H1 (cell line): ENCODE measurements around the gene TNFRSF8.

Experiments
- SRF ChIP-seq: IDR thresholded peaks from 2 replicates; pipeline ENCODE4 v1.6.1; 2011; ENCODE audit warnings: mild to moderate bottlenecking, low read depth, low read length, moderate library complexity
- TF ChIP-seq, protein P1 (sequence below): IDR thresholded peaks from 2 replicates; pipeline ENCODE4 v1.6.1; 2011; ENCODE audit warnings: low read depth, mild to moderate bottlenecking, low read length; ENCODE audit not compliant: insufficient read depth

DNA sequence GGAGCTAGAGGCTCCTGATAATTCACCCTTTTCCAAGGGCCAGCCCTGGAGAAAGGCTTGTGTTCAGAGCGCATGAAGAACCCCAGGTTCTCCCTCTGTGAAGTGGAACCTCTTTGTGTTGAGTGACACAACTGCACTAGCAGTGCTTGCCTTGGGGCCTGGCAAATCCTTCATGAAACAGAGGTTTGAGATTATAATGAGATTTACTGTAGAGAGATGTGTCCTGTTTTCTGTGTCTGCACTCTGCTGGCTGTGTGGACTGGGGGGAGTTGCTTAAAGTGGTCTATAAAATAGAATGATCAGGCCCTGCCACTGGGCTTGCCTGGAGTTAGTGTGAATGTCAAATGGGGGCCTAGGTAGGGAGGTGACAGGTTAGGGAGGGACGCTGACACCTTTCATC, 92.2 kb downstream of the TNFRSF8 start:
- TF ChIP-seq, protein P1, sequence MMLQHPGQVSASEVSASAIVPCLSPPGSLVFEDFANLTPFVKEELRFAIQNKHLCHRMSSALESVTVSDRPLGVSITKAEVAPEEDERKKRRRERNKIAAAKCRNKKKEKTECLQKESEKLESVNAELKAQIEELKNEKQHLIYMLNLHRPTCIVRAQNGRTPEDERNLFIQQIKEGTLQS = no peak
- TF ChIP-seq SRF = no peak
